H9 (cell line): ENCODE data around the gene SIRT6. TPM values are rescaled to one million over a fixed set of nuclear protein-coding genes. Genes with fewer than 3 reads are reported as not detected.

ENCODE experiments used
- DNase-seq: peaks from one replicate; pipeline ENCODE4 v3.0.0-alpha.2; 2017
- H2AFZ ChIP-seq: one replicate; pipeline ENCODE4 v1.6.1; 2013; ENCODE audit warnings: mild to moderate bottlenecking, low read length, control low read depth, moderate library complexity
- H2AK5ac ChIP-seq: 2 replicates; pipeline ENCODE4 v1.6.1; 2013; ENCODE audit warnings: low read length, control low read depth, mixed read lengths; ENCODE audit not compliant: insufficient read length
- H2BK120ac ChIP-seq: one replicate; pipeline ENCODE4 v1.6.1; 2013; ENCODE audit warnings: low read depth, mild to moderate bottlenecking, low read length, control low read depth, inconsistent platforms; ENCODE audit not compliant: poor library complexity, severe bottlenecking
- H2BK12ac ChIP-seq: 2 replicates; pipeline ENCODE4 v1.6.1; 2013; ENCODE audit warnings: low read length, control low read depth, mixed read lengths, low read depth; ENCODE audit not compliant: insufficient read length
- H2BK15ac ChIP-seq: 2 replicates; pipeline ENCODE4 v1.6.1; 2013; ENCODE audit warnings: low read depth, low read length, control low read depth
- H2BK20ac ChIP-seq: one replicate; pipeline ENCODE4 v1.6.1; 2013; ENCODE audit warnings: low read depth, mild to moderate bottlenecking, low read length, control low read depth, inconsistent platforms; ENCODE audit not compliant: poor library complexity, severe bottlenecking
- H2BK5ac ChIP-seq: 2 replicates; pipeline ENCODE4 v1.6.1; 2013; ENCODE audit warnings: low read length, control low read depth, mixed read lengths; ENCODE audit not compliant: insufficient read length
- H3K14ac ChIP-seq: 2 replicates; pipeline ENCODE4 v1.6.1; 2013; ENCODE audit warnings: low read length, control low read depth; ENCODE audit not compliant: insufficient read depth
- H3K18ac ChIP-seq: 2 replicates; pipeline ENCODE4 v1.6.1; 2013; ENCODE audit warnings: low read depth, mild to moderate bottlenecking, mixed read lengths, low read length, control low read depth; ENCODE audit not compliant: insufficient read length
- H3K23ac ChIP-seq: 2 replicates; pipeline ENCODE4 v1.6.1; 2013; ENCODE audit warnings: low read length, control low read depth, mixed read lengths, low read depth; ENCODE audit not compliant: insufficient read length
- H3K23me2 ChIP-seq: 2 replicates; pipeline ENCODE4 v1.6.1; 2013; ENCODE audit warnings: low read depth, mild to moderate bottlenecking, mixed read lengths, low read length, control low read depth; ENCODE audit not compliant: insufficient read length, poor library complexity, severe bottlenecking
- H3K27ac ChIP-seq: 2 replicates; pipeline ENCODE4 v1.5.1; 2013; ENCODE audit warnings: low read length, control low read depth, mixed read lengths, low read depth; ENCODE audit not compliant: insufficient read length
- H3K27me3 ChIP-seq: 2 replicates; pipeline ENCODE4 v1.6.1; 2013; ENCODE audit warnings: low read length, control low read depth, inconsistent platforms; ENCODE audit not compliant: insufficient read depth
- H3K4ac ChIP-seq: 2 replicates; pipeline ENCODE4 v1.6.1; 2013; ENCODE audit warnings: low read depth, mild to moderate bottlenecking, control low read depth, inconsistent platforms, low read length, moderate library complexity
- H3K4me1 ChIP-seq: 2 replicates; pipeline ENCODE4 v1.6.1; 2013; ENCODE audit warnings: low read length, control low read depth, inconsistent platforms; ENCODE audit not compliant: insufficient read depth
- H3K4me2 ChIP-seq: 2 replicates; pipeline ENCODE4 v1.6.1; 2013; ENCODE audit warnings: low read length, control low read depth, mixed read lengths; ENCODE audit not compliant: insufficient read length, insufficient read depth
- H3K56ac ChIP-seq: 2 replicates; pipeline ENCODE4 v1.6.1; 2013; ENCODE audit warnings: low read depth, mild to moderate bottlenecking, mixed read lengths, low read length, control low read depth; ENCODE audit not compliant: insufficient read length
- H3K79me1 ChIP-seq: 2 replicates; pipeline ENCODE4 v1.6.1; 2013; ENCODE audit warnings: low read depth, mild to moderate bottlenecking, moderate library complexity, low read length, control low read depth, inconsistent platforms; ENCODE audit not compliant: insufficient read depth, poor library complexity, severe bottlenecking
- H3K79me2 ChIP-seq: 2 replicates; pipeline ENCODE4 v1.6.1; 2013; ENCODE audit warnings: low read length, control low read depth, inconsistent platforms; ENCODE audit not compliant: insufficient read depth
- H3K9ac ChIP-seq: 2 replicates; pipeline ENCODE4 v1.6.1; 2013; ENCODE audit warnings: low read length, control low read depth, mixed read lengths; ENCODE audit not compliant: insufficient read length; ENCODE audit errors: extremely low read depth
- H3K9me3 ChIP-seq: one replicate; pipeline ENCODE4 v1.6.1; 2013; ENCODE audit warnings: low read depth, low read length, inconsistent platforms; ENCODE audit not compliant: control insufficient read depth
- H3T11ph ChIP-seq: one replicate; pipeline ENCODE4 v1.6.1; 2013; ENCODE audit warnings: mild to moderate bottlenecking, low read length, control low read depth, inconsistent platforms
- H4K20me1 ChIP-seq: one replicate; pipeline ENCODE4 v1.6.1; 2013; ENCODE audit not compliant: control insufficient read depth, insufficient read length, insufficient read depth
- H4K5ac ChIP-seq: 2 replicates; pipeline ENCODE4 v1.6.1; 2013; ENCODE audit warnings: low read depth, mild to moderate bottlenecking, mixed read lengths, low read length, control low read depth; ENCODE audit not compliant: insufficient read length
- H4K8ac ChIP-seq: replicated peaks from 2 replicates; pipeline ENCODE4 v1.6.1; 2013; ENCODE audit warnings: low read length, control low read depth, mixed read lengths, low read depth; ENCODE audit not compliant: insufficient read length
- H4K91ac ChIP-seq: 2 replicates; pipeline ENCODE4 v1.6.1; 2013; ENCODE audit warnings: low read depth, mild to moderate bottlenecking, moderate library complexity, mixed read lengths, low read length, control low read depth; ENCODE audit not compliant: insufficient read length
- H3K27ac Mint-ChIP-seq, 3 experiments: 2 replicates in 2 of 3; 3 replicates in 1 of 3; pipeline ENCODE4 v1.8.0; 2020 to 2021; ENCODE audit warnings: mixed read lengths in 3 of 3, mild to moderate bottlenecking in 1 of 3, moderate library complexity in 1 of 3
- H3K27me3 Mint-ChIP-seq: 2 replicates; pipeline ENCODE4 v1.8.0; 2021; ENCODE audit warnings: low read depth, mild to moderate bottlenecking, moderate library complexity, mixed read lengths
- H3K36me3 Mint-ChIP-seq, 3 experiments: 2 replicates in 2 of 3; 3 replicates in 1 of 3; pipeline ENCODE4 v1.8.0; 2020 to 2021; ENCODE audit warnings: low read depth in 3 of 3, mixed read lengths in 3 of 3; ENCODE audit not compliant: insufficient read depth in 1 of 3
- H3K4me1 Mint-ChIP-seq, 2 experiments: 2 replicates each; pipeline ENCODE4 v1.8.0; 2020; ENCODE audit warnings: mixed read lengths in 2 of 2
- H3K4me3 Mint-ChIP-seq, 2 experiments: 2 replicates in 1 of 2; 3 replicates in 1 of 2; pipeline ENCODE4 v1.8.0; 2020 to 2021; ENCODE audit warnings: mild to moderate bottlenecking in 2 of 2, mixed read lengths in 2 of 2, moderate library complexity in 1 of 2
- H3K9me3 Mint-ChIP-seq, 2 experiments: 2 replicates in 1 of 2; 3 replicates in 1 of 2; pipeline ENCODE4 v1.8.0; 2020; ENCODE audit warnings: mild to moderate bottlenecking in 2 of 2, mixed read lengths in 2 of 2, moderate library complexity in 1 of 2
- WGBS: extraction: QIAGEN DNeasy Blood & Tissue Kit; methylation state at CpG from one replicate; pipeline ENCODE4 v1.1.7; 2013; ENCODE audit warnings: missing lambda C conversion rate, low lambda C conversion rate, mixed read lengths; ENCODE audit not compliant: insufficient read length; ENCODE audit errors: extremely low coverage; 5-methylcytosine and 5-hydroxymethylcytosine counted together
- total RNA-seq: library from RNA; stranded (reverse); gene quantifications from 2 replicates; pipeline ENCODE4 v1.2.1, GENCODE V29; 2021
- TF ChIP-seq, protein P1 (sequence below): fragments of 200-600 bp; sonication (generic); conservative IDR thresholded peaks from 3 replicates; pipeline ENCODE4 v1.8.0; 2021; ENCODE audit warnings: antibody characterized with exemption, mild to moderate bottlenecking

The SIRT6 gene
- total RNA-seq, 1 experiment from 2014 or later: 24.9 TPM

DNA sequence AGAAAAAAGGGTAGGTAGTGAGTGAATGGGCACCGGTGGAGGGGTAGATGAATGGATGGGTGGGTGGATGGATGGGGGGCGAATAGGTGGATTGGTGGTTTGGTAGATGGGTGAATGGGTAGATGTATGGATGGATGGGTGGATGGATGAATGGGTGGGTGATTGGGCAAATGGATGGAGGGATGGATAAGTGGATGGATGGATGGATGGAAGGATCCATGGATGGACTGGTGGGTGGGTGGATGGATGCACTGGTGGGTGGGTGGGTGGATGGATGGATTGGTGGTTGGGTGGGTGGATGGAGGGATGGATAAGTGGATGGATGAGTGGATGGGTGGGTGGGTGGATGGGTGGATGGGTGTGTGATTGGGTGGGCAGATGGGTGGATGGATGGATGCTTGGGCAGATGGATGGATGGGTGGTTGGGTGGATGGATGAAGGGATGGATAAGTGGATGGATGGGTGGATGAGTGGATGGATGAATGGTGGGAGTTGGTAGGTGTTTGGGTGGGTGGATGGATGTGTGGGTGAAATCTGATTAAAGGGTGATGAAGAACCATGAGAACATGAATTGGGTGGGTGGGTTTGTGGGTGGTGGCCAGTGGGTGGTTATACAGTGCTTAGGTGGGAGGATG is 2.5 kb upstream of the SIRT6 start:
- Histone ChIP-seq H2BK15ac (no peak overlapping the region), H3K27ac (no peak overlapping the region), H4K5ac (no peak overlapping the region), H3K14ac (no peak overlapping the region), H2BK5ac (no peak overlapping the region), H4K91ac (no peak overlapping the region), H3K4ac (no peak overlapping the region), H3K4me1 (no peaks in the 10 kb centered on the region), H3K27me3 (no peaks in the 10 kb centered on the region), H3K23ac (no peak overlapping the region), H2BK12ac (no peak overlapping the region), H3K23me2 (peaks cover 6% of the 10 kb centered on the region), H3K18ac (no peak overlapping the region), H3K4me2 (no peak overlapping the region), H2BK20ac (no peak overlapping the region), H3K9me3 (no peaks in the 10 kb centered on the region), H3K9ac (no peak overlapping the region), H2AFZ (no peak overlapping the region), H3K79me2 (no peaks in the 10 kb centered on the region), H2BK120ac (no peak overlapping the region), H4K8ac (no peak overlapping the region), H3K56ac (no peak overlapping the region), H2AK5ac (no peak overlapping the region), H3T11ph (no peak overlapping the region), H3K79me1 (no peaks in the 10 kb centered on the region), H4K20me1 (no peaks in the 10 kb centered on the region)
- H3K4me1 Mint-ChIP-seq: peaks cover 9 to 27% of the 10 kb centered on the region in 2 experiments
- H3K4me3 Mint-ChIP-seq: no peak overlapping the region; a peak in 1 of 5 replicates
- peaks cover 8% of the 10 kb centered on the region for H3K27me3 Mint-ChIP-seq
- TF ChIP-seq, protein P1, sequence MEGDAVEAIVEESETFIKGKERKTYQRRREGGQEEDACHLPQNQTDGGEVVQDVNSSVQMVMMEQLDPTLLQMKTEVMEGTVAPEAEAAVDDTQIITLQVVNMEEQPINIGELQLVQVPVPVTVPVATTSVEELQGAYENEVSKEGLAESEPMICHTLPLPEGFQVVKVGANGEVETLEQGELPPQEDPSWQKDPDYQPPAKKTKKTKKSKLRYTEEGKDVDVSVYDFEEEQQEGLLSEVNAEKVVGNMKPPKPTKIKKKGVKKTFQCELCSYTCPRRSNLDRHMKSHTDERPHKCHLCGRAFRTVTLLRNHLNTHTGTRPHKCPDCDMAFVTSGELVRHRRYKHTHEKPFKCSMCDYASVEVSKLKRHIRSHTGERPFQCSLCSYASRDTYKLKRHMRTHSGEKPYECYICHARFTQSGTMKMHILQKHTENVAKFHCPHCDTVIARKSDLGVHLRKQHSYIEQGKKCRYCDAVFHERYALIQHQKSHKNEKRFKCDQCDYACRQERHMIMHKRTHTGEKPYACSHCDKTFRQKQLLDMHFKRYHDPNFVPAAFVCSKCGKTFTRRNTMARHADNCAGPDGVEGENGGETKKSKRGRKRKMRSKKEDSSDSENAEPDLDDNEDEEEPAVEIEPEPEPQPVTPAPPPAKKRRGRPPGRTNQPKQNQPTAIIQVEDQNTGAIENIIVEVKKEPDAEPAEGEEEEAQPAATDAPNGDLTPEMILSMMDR: no peak
- WGBS: 100% methylated on average over 2 of the region's 2 CpGs
- no peak for DNase-seq
- peaks cover under 1 to 4% (median 2%) of the 10 kb centered on the region in 3 experiments; a peak in 4 of 7 replicates for H3K36me3 Mint-ChIP-seq
- no peaks in the 10 kb centered on the region; a peak in 1 of 5 replicates for H3K9me3 Mint-ChIP-seq
- H3K27ac Mint-ChIP-seq: no peak overlapping the region
